ENCODE results near the gene COL9A3.

COL9A3 gene

DNA sequence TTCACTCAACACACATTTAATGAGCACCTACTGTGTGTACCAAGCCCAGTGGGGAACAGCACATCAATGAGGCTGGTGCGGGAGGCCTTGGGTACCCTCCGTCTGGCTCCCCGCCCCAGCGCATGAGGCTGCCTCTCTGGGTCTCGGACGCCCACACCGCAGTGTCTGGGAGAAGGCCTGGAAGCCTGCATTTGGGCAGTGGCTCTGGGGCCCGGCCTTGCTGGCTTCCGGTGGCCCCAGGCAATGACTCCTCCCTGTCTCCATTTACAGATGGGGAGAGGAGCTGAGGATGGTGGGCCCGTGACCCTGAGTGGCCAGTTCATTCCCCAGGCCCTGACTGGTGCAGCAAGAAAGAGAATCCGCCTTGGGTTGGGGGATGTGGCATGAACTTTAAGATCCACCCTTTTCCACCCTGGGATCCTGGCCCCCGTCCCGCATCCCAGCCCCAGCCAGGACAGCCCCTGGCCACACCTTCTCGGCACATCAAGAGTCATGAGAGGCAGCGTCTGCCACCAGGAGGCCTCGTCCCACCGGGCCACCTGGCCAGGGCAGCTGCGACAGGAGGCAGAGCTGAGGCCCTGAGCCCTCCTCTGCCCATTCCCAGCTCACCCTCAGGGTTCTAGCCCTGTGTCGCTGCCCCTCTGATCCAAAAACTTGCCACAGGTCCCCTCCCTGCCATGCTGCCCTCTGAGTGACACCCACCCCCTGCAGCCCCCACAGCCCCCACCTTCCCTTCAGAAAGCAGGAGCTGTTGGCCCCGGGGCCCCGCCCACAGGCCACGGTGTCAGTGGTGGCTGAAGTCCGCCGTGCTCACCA is 38.0 kb upstream of the COL9A3 start:
- DNase-seq, result no peak

DNA sequence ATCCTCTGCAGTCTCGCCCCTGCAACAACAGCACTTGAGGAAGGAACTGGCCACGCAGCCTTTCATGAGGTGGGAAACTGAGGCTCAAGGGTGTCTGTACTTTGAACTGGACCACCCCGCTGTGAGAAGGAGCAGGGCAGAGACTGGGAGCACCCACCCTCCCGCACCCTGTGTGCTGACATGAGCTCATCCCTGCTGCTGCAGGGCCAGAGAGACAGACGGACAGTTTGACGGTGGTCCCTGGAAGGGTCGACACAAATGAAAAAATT is 37.5 kb upstream of the COL9A3 start:
- no peak for DNase-seq

DNA sequence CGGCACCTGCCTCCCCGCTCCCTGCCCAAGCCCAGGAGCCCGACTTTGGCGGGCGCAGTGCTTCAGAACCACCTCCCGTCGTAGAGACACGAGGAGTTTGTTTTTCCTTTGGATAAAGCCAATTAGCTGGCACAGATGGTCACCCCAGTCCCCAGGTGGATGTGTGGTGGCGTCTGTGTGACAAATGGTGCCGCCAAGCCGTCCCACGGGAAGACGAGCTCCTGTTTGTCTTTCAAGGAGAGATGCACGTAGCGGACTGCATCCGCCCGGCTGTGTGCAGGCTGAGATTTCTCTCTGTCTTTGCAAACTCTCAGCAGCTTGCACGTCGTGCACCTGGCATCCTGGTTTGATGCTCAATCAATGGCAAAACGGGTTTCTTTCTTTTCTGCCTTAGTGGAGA is 36.6 kb upstream of the COL9A3 start:
- no peak for DNase-seq

DNA sequence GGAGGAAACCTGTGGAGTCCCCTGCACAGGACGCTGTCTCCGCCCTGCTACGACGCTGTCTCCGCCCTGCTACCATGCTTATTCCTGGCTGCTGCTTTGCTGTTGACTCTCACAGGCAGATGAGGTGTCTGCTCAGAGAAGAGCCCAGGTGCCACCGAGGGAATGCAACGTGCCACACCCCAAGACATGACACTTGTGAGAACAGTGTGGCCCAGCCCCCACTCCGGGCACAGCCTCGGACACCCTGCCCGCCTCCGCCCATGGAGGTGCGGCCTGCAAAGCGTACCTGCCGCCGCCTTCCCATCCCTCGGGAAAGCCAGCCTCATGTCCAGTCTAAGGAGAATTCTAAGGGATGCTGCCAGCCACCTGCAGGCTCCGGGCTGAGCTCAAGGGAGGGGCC is 36.2 kb upstream of the COL9A3 start:
- no peak for DNase-seq

DNA sequence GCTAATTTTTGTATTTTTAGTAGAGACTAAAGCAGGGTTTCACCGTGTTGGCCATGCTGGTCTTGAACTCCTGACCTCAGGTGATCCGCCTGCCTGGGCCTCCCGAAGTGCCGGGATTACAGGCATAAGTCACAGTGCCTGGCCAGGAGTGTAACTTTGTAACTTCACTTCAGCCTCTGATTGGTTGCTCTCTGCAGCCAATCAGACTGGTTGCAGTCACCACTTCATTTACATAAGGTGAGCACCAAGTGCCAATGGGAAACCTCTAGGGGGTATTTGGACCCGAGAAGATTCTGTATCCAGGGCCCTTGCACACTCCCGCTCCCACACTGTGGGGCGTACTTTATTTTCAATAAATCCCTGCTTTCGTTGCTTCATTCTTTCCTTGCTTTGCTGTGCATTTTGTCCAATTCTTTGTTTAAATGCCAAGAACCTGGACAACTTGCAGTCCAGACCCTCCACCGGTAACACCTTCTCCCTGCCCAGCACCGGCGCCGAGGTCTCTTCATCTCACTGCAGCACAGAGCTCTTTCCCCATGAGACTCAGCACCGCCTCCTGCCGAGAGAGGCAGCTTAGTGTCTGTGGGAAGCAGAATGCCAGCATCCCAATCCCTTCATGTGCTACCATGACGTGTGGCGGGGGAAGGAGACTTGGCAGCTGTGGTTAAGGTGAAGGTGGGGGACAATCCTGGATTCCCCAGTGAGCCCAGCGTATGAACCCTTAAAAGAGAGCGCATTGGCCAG is 34.5 kb upstream of the COL9A3 start:
- no peak for DNase-seq

GRCh38 chr20:62782893-62783278 is 34.0 kb upstream of the COL9A3 start:
- DNase-seq, result no peak

GRCh38 chr20:62784497-62784896 is 32.4 kb upstream of the COL9A3 start:
- DNase-seq, result no peak

GRCh38 chr20:62785393-62785792 is 31.5 kb upstream of the COL9A3 start:
- no peak for DNase-seq

DNA sequence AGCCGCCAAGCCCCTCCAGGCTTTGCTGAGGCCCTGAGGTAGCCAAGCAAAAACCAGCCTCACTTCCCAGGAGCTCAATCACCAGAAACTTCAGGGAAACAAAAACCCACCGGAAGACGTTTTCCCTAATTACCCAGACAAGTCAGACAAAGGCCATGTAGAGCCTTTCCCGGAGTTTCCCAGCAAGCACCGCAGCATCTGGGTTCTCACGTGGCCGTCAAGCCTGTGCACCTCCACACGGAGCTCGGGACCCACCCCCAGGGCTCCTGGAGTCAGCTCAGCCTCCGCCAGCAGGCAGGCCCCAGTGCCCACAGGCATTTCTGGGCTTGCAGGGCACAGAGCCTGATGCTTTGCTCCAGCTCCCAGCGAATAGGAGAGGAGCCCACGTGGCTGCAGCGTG is 30.7 kb upstream of the COL9A3 start:
- DNase-seq, result no peak

- DNase-seq, result no peak
Observed at GRCh38 chr20:62787321-62787720, 29.5 kb upstream of the COL9A3 start.

DNA sequence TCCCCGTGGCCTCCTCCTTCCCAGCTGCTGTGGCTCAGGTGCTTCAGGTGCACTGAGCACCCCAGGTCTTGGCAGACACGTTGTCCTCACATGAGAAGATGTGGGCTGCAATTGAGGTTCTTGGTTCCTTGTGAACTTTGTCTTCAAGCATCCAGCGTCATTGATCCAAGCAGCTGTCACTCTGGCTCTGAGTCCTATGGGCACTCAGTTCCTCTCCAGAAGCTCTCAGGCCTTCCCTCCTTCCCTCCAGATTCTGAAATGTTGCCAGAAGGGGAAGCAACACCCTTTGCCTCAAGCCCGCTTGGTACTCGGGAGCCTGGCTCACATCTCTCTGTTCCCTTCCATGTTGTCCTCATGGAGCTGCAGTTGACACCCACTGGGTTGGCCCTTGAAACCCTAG is 29.0 kb upstream of the COL9A3 start:
- no peak for DNase-seq

GRCh38 chr20:62788607-62789006 is 28.2 kb upstream of the COL9A3 start:
- no peak for DNase-seq

GRCh38 chr20:62790075-62790474 is 26.8 kb upstream of the COL9A3 start:
- no peak for DNase-seq

- peak; percentile 89 for DNase-seq
Observed at GRCh38 chr20:62791301-62792181, 25.3 kb upstream of the COL9A3 start.

GRCh38 chr20:62792182-62792939 is 24.5 kb upstream of the COL9A3 start:
- peak; percentile 69 for DNase-seq

- DNase-seq, result no peak
Observed at GRCh38 chr20:62792940-62793756, 23.7 kb upstream of the COL9A3 start.

DNA sequence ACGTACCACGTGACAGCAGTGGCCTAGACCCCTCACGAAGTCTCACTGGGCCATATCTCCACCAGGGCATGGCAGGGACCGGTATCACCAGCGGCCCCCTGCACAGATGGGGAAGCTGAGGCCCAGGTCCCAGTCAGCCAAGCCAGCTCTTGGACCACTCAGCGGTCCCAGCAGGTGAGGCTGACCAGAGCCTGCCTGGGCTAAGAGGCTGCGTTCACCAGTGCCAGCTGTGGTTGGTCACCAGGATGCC is 23.2 kb upstream of the COL9A3 start:
- no peak for DNase-seq

DNA sequence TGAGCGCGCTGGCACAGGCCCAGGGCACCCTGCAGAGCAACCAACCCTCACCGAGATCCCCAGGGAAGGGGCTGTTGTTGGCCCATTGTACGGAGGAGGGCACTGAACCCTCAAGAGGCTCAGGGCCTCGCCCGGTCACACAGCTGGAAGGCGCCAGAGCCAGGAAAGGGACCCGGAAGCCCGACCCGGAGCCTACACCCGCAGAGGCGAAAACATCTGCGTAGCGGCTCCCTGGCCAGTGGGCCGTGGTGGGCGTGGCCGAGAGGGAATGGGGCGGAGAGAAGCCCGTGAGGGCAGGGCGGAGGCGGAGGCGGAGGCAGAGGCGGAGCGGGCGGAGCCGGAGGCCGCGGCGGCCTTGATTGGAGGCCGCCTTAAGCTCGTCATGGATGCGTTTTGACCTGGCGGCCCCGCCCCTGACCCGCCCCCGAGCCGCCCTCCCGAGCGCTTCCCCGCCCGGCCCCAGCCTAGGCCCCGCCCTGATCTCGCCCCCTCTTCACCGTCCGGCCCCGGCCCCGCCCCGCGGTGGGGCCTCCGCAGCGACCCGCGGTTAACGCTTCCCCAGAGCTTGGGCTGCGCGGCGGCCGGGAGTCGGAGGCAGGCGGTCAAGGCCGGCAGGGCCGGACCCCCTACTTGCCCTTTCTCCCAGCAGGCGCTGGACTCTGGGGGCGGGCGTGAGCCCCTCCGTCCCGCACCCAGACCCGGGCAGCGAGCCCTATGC is 22.7 kb upstream of the COL9A3 start:
- DNase-seq, result peak; percentile 95

GRCh38 chr20:62795023-62795761 is 21.7 kb upstream of the COL9A3 start:
- peak; percentile 29 for DNase-seq

GRCh38 chr20:62796699-62797491 is 20.0 kb upstream of the COL9A3 start:
- no peak for DNase-seq

All from fibroblast of upper back skin (primary cell).